Activated CD8-positive, alpha-beta T cell treated with anti-CD3 and anti-CD28 coated beads, Interleukin-2, amount 10 ng/mL, durations not matched to agents 7 days and 5 days (primary cell): Measurements from ENCODE around the gene INSRR. TPM values are rescaled to one million over a fixed set of nuclear protein-coding genes. Genes with fewer than 3 reads are reported as not detected.

Experiments
- ATAC-seq: fragments of 150-1000 bp; cut with Tn5 transposase; one replicate; pipeline ENCODE4 v1.10.0; 2021; ENCODE audit warnings: moderate library complexity
- CTCF ChIA-PET: fragments of 350-600 bp; sonication (Branson Sonifier 250); formaldehyde crosslinking; loops from one replicate; lab custom pipeline; 2021; ENCODE audit warnings: antibody characterized with exemption; lab: Charles Lee
- POLR2A ChIA-PET: fragments of 350-600 bp; sonication (Branson Sonifier 250); formaldehyde crosslinking; loops from one replicate; lab custom pipeline; 2021; ENCODE audit warnings: antibody characterized with exemption; lab: Charles Lee
- DNase-seq: peaks from one replicate; pipeline ENCODE4 v3.0.0-alpha.2; 2020
- H3K27ac Mint-ChIP-seq: one replicate; pipeline ENCODE4 v1.8.0; 2021; ENCODE audit warnings: mild to moderate bottlenecking, mixed read lengths
- H3K27me3 Mint-ChIP-seq: one replicate; pipeline ENCODE4 v1.8.0; 2021; ENCODE audit warnings: low read depth, mixed read lengths
- H3K36me3 Mint-ChIP-seq: one replicate; pipeline ENCODE4 v1.8.0; 2021; ENCODE audit warnings: low read depth, mixed read lengths
- H3K4me1 Mint-ChIP-seq: one replicate; pipeline ENCODE4 v1.8.0; 2021; ENCODE audit warnings: low read depth, mixed read lengths
- H3K4me3 Mint-ChIP-seq: one replicate; pipeline ENCODE4 v1.8.0; 2021; ENCODE audit warnings: mild to moderate bottlenecking, mixed read lengths
- H3K9me3 Mint-ChIP-seq: one replicate; pipeline ENCODE4 v1.8.0; 2022; ENCODE audit warnings: mixed read lengths; ENCODE audit not compliant: insufficient read depth
- total RNA-seq, 2 experiments: library from RNA; stranded (reverse); gene quantifications; one replicate each; pipeline ENCODE4 v1.2.3, GENCODE V29; 2021

Gene INSRR
- total RNA-seq, 2 experiments from 2014 or later: 0.21 TPM

- Mint-ChIP-seq H3K4me3 (no peak overlapping the region), H3K36me3 (no peaks in the 10 kb centered on the region), H3K9me3 (no peaks in the 10 kb centered on the region), H3K4me1 (no peaks in the 10 kb centered on the region), H3K27ac (no peak overlapping the region), H3K27me3 (peaks cover 27% of the 10 kb centered on the region)
- ATAC-seq: no peak
- ChIA-PET CTCF (interaction anchor here (0.9 to 2.3 kb wide), 8 partner anchors 8 to 156 kb away, joined by 3 to 15 read pairs (median 5); partner anchors contain the start of gene INSRR), POLR2A (no interaction called here)
- DNase-seq: no peak
Observed at GRCh38 chr1:156881663-156882062, 22.7 kb upstream of the INSRR start.

- Mint-ChIP-seq H3K36me3 (no peaks in the 10 kb centered on the region), H3K27ac (no peak overlapping the region), H3K27me3 (peaks cover 22% of the 10 kb centered on the region), H3K4me3 (no peak overlapping the region), H3K4me1 (no peaks in the 10 kb centered on the region), H3K9me3 (no peaks in the 10 kb centered on the region)
- CTCF ChIA-PET: interaction anchor here (0.9 to 2.3 kb wide), 7 partner anchors 9 to 155 kb away, joined by 3 to 15 read pairs (median 4); partner anchors contain the start of gene INSRR
- ATAC-seq: no peak
- no peak for DNase-seq
- POLR2A ChIA-PET: interaction anchor here (1.4 kb wide), 1 partner anchor 8 kb away, joined by 4 read pairs; no protein-coding TSS in a partner anchor
Observed at GRCh38 chr1:156881101-156881500, 22.2 kb upstream of the INSRR start.

GRCh38 chr1:156880473-156880872, 21.6 kb upstream of the INSRR start:
- Mint-ChIP-seq H3K4me1 (no peaks in the 10 kb centered on the region), H3K4me3 (no peak overlapping the region), H3K27me3 (peaks cover 17% of the 10 kb centered on the region), H3K9me3 (no peaks in the 10 kb centered on the region), H3K36me3 (no peaks in the 10 kb centered on the region), H3K27ac (no peak overlapping the region)
- DNase-seq (no peak), ATAC-seq (no peak)
- ChIA-PET CTCF (interaction anchor here (0.9 to 2.3 kb wide), 7 partner anchors 10 to 155 kb away, joined by 3 to 15 read pairs (median 4); partner anchors contain the start of genes INSRR and NTRK1), POLR2A (interaction anchor here (1.4 kb wide), 1 partner anchor 9 kb away, joined by 4 read pairs; no protein-coding TSS in a partner anchor)

- CTCF ChIA-PET: interaction anchor here (1.4 to 2.3 kb wide), 3 partner anchors 10 to 19 kb away, joined by 4 to 15 read pairs (median 8); partner anchors contain the start of gene NTRK1
- POLR2A ChIA-PET: interaction anchor here (1.4 kb wide), 1 partner anchor 9 kb away, joined by 4 read pairs; no protein-coding TSS in a partner anchor
- DNase-seq: no peak
- Mint-ChIP-seq H3K9me3 (no peaks in the 10 kb centered on the region), H3K4me1 (no peaks in the 10 kb centered on the region), H3K27ac (no peak overlapping the region), H3K27me3 (peaks cover 12% of the 10 kb centered on the region), H3K4me3 (no peak overlapping the region), H3K36me3 (no peaks in the 10 kb centered on the region)
- ATAC-seq: no peak
Observed at GRCh38 chr1:156879876-156880275, 21.0 kb upstream of the INSRR start.

GRCh38 chr1:156877433-156878170, 18.7 kb upstream of the INSRR start:
- ChIA-PET CTCF (interaction anchor here (1.1 to 3.1 kb wide), 2 partner anchors 13 to 17 kb away, joined by 4 to 22 read pairs; partner anchors contain the start of gene NTRK1), POLR2A (interaction anchor here (0.7 kb wide), 1 partner anchor 60 kb away, joined by 3 read pairs; no protein-coding TSS in a partner anchor)
- Mint-ChIP-seq H3K27ac (no peak overlapping the region), H3K4me3 (no peak overlapping the region), H3K4me1 (no peaks in the 10 kb centered on the region), H3K27me3 (peaks cover 7% of the 10 kb centered on the region), H3K9me3 (no peaks in the 10 kb centered on the region), H3K36me3 (no peaks in the 10 kb centered on the region)
- DNase-seq (no peak), ATAC-seq (no peak)

GRCh38 chr1:156876281-156876680, 17.4 kb upstream of the INSRR start:
- Mint-ChIP-seq H3K4me3 (no peak overlapping the region), H3K4me1 (no peaks in the 10 kb centered on the region), H3K27me3 (peaks cover 7% of the 10 kb centered on the region), H3K27ac (no peak overlapping the region), H3K36me3 (no peaks in the 10 kb centered on the region), H3K9me3 (no peaks in the 10 kb centered on the region)
- ChIA-PET CTCF (interaction anchor here (0.9 to 3.1 kb wide), 5 partner anchors 14 to 185 kb away, joined by 3 to 22 read pairs (median 4); partner anchors contain the start of gene NTRK1), POLR2A (no interaction called here)
- ATAC-seq: no peak
- no peak for DNase-seq

GRCh38 chr1:156875341-156875615, 16.4 kb upstream of the INSRR start:
- POLR2A ChIA-PET: no interaction called here
- Mint-ChIP-seq H3K27me3 (peaks cover 7% of the 10 kb centered on the region), H3K4me3 (no peak overlapping the region), H3K36me3 (no peaks in the 10 kb centered on the region), H3K9me3 (no peaks in the 10 kb centered on the region), H3K27ac (no peak overlapping the region), H3K4me1 (no peaks in the 10 kb centered on the region)
- ATAC-seq (no peak), DNase-seq (no peak)
- CTCF ChIA-PET: interaction anchor here (1.3 to 1.4 kb wide), 3 partner anchors 14 to 15 kb away, joined by 3 to 7 read pairs (median 4); partner anchors contain the start of gene NTRK1

GRCh38 chr1:156874572-156875340, 15.8 kb upstream of the INSRR start:
- no peaks in the 10 kb centered on the region for H3K9me3 Mint-ChIP-seq
- DNase-seq: no peak
- no peaks in the 10 kb centered on the region for H3K36me3 Mint-ChIP-seq
- H3K27me3 Mint-ChIP-seq: peaks cover 7% of the 10 kb centered on the region
- H3K4me3 Mint-ChIP-seq: no peak overlapping the region
- no peak for ATAC-seq
- H3K27ac Mint-ChIP-seq: no peak overlapping the region
- ChIA-PET POLR2A (no interaction called here), CTCF (interaction anchor here (0.7 to 1.4 kb wide), 4 partner anchors 13 to 36 kb away, joined by 3 to 7 read pairs (median 3); no protein-coding TSS in a partner anchor)
- H3K4me1 Mint-ChIP-seq: peaks cover 1% of the 10 kb centered on the region

- POLR2A ChIA-PET: no interaction called here
- Mint-ChIP-seq H3K4me1 (peaks cover 4% of the 10 kb centered on the region), H3K27ac (no peak overlapping the region), H3K4me3 (no peak overlapping the region), H3K9me3 (no peaks in the 10 kb centered on the region), H3K36me3 (no peaks in the 10 kb centered on the region), H3K27me3 (peaks cover 5% of the 10 kb centered on the region)
- CTCF ChIA-PET: interaction anchor here (0.7 to 1.9 kb wide), 5 partner anchors 13 to 35 kb away, joined by 3 to 7 read pairs (median 3); partner anchors contain the start of gene INSRR
- DNase-seq: no peak
- no peak for ATAC-seq
Observed at GRCh38 chr1:156874142-156874541, 15.2 kb upstream of the INSRR start.

GRCh38 chr1:156873659-156874058, 14.7 kb upstream of the INSRR start:
- H3K4me3 Mint-ChIP-seq: no peak overlapping the region
- POLR2A ChIA-PET: no interaction called here
- CTCF ChIA-PET: interaction anchor here (1.3 to 1.9 kb wide), 2 partner anchors 14 to 16 kb away, joined by 3 to 6 read pairs; partner anchors contain the start of gene INSRR
- peaks cover 3% of the 10 kb centered on the region for H3K27me3 Mint-ChIP-seq
- ATAC-seq (no peak), DNase-seq (no peak)
- H3K9me3 Mint-ChIP-seq: no peaks in the 10 kb centered on the region
- H3K4me1 Mint-ChIP-seq: peaks cover 6% of the 10 kb centered on the region
- no peak overlapping the region for H3K27ac Mint-ChIP-seq
- H3K36me3 Mint-ChIP-seq: no peaks in the 10 kb centered on the region

- peaks cover 46% of the 10 kb centered on the region for H3K4me1 Mint-ChIP-seq
- H3K4me3 Mint-ChIP-seq: no peak overlapping the region
- H3K36me3 Mint-ChIP-seq: no peaks in the 10 kb centered on the region
- H3K9me3 Mint-ChIP-seq: no peaks in the 10 kb centered on the region
- no peak for ATAC-seq
- H3K27me3 Mint-ChIP-seq: no peaks in the 10 kb centered on the region
- ChIA-PET CTCF (interaction anchor here (0.8 to 1.8 kb wide), 3 partner anchors 21 to 143 kb away, joined by 3 to 6 read pairs (median 3); no protein-coding TSS in a partner anchor), POLR2A (interaction anchor here (0.7 to 0.8 kb wide), 2 partner anchors 9 to 47 kb away, joined by 3 read pairs; partner anchors contain the start of gene NTRK1)
- no peak overlapping the region for H3K27ac Mint-ChIP-seq
- DNase-seq: no peak
Observed at GRCh38 chr1:156869455-156869854, 10.5 kb upstream of the INSRR start.
